Rectal smooth muscle tissue (tissue), 1 donor: ENCODE data around the gene ADAM33.

Source experiments
- H3K27ac ChIP-seq: one replicate; pipeline ENCODE4 v1.7.0; 2013; ENCODE audit warnings: low read depth, low read length, inconsistent platforms
- H3K27me3 ChIP-seq: one replicate; pipeline ENCODE4 v1.7.0; 2013; ENCODE audit warnings: low read length; ENCODE audit not compliant: control insufficient read depth, insufficient read depth
- H3K36me3 ChIP-seq: one replicate; pipeline ENCODE4 v1.7.0; 2013; ENCODE audit warnings: low read length; ENCODE audit not compliant: control insufficient read depth, insufficient read depth
- H3K4me1 ChIP-seq: one replicate; pipeline ENCODE4 v1.7.0; 2013; ENCODE audit warnings: low read length; ENCODE audit not compliant: control insufficient read depth, insufficient read depth
- H3K4me3 ChIP-seq: one replicate; pipeline ENCODE4 v1.7.0; 2013; ENCODE audit warnings: low read length
- H3K9ac ChIP-seq: one replicate; pipeline ENCODE4 v1.7.0; 2013; ENCODE audit warnings: low read length

The ADAM33 gene

GRCh38 chr20:3719046-3719445, 37.2 kb upstream of the ADAM33 start:
- no peak overlapping the region for H3K27ac ChIP-seq

GRCh38 chr20:3716195-3716834, 34.5 kb upstream of the ADAM33 start:
- H3K4me3 ChIP-seq = no peak overlapping the region
- no peak overlapping the region for H3K27ac ChIP-seq
- no peaks in the 10 kb centered on the region for H3K4me1 ChIP-seq
- no peak overlapping the region for H3K9ac ChIP-seq
- no peaks in the 10 kb centered on the region for H3K36me3 ChIP-seq
- no peaks in the 10 kb centered on the region for H3K27me3 ChIP-seq

More at GRCh38 chr20:3719046-3719445, 37.2 kb upstream of the ADAM33 start:
- Histone ChIP-seq H3K4me3 (no peak overlapping the region), H3K36me3 (no peaks in the 10 kb centered on the region), H3K27me3 (no peaks in the 10 kb centered on the region), H3K9ac (no peak overlapping the region), H3K4me1 (no peaks in the 10 kb centered on the region)

GRCh38 chr20:3714092-3714491, 32.3 kb upstream of the ADAM33 start:
- Histone ChIP-seq H3K27ac (no peak overlapping the region), H3K4me1 (peaks cover 3% of the 10 kb centered on the region), H3K27me3 (no peaks in the 10 kb centered on the region), H3K9ac (no peak overlapping the region), H3K4me3 (no peak overlapping the region), H3K36me3 (no peaks in the 10 kb centered on the region)

GRCh38 chr20:3712279-3712873, 30.6 kb upstream of the ADAM33 start, which contains the start of gene SIGLEC1:
SIGLEC1 (minus strand) TSS chr20:3712600; CDS start chr20:3707128, 5,472 bp downstream.
- peaks cover 3% of the 10 kb centered on the region for H3K4me1 ChIP-seq
- H3K27ac ChIP-seq = no peak within 1 kb of the TSS
- no peaks in the 10 kb centered on the region for H3K27me3 ChIP-seq
- no peak within 1 kb of the TSS for H3K9ac ChIP-seq
- H3K4me3 ChIP-seq = no peak within 1 kb of the TSS
- H3K36me3 ChIP-seq = no peaks in the 10 kb centered on the region

- H3K9ac ChIP-seq = no peak overlapping the region
These were observed 29.7 kb upstream of the ADAM33 start for GRCh38 chr20:3711484-3711941.

GRCh38 chr20:3710703-3711483, 29.1 kb upstream of the ADAM33 start:
- H3K4me3 ChIP-seq = peak overlapping the region; percentile 33
- H3K36me3 ChIP-seq = no peaks in the 10 kb centered on the region
- no peak overlapping the region for H3K27ac ChIP-seq
- no peaks in the 10 kb centered on the region for H3K27me3 ChIP-seq
- H3K9ac ChIP-seq = no peak overlapping the region
- H3K4me1 ChIP-seq = peaks cover 3% of the 10 kb centered on the region

More at GRCh38 chr20:3711484-3711941, 29.7 kb upstream of the ADAM33 start:
- peaks cover 3% of the 10 kb centered on the region for H3K4me1 ChIP-seq
- H3K27me3 ChIP-seq = no peaks in the 10 kb centered on the region
- no peak overlapping the region for H3K27ac ChIP-seq
- no peaks in the 10 kb centered on the region for H3K36me3 ChIP-seq
- H3K4me3 ChIP-seq = peak overlapping the region; percentile 33

- no peak overlapping the region for H3K4me3 ChIP-seq
- H3K4me1 ChIP-seq = peaks cover 3% of the 10 kb centered on the region
- no peak overlapping the region for H3K9ac ChIP-seq
- H3K36me3 ChIP-seq = no peaks in the 10 kb centered on the region
- no peaks in the 10 kb centered on the region for H3K27me3 ChIP-seq
- H3K27ac ChIP-seq = no peak overlapping the region
These were observed 28.2 kb upstream of the ADAM33 start for GRCh38 chr20:3710011-3710466.

- Histone ChIP-seq H3K4me1 (peaks cover 3% of the 10 kb centered on the region), H3K27me3 (no peaks in the 10 kb centered on the region), H3K9ac (no peak overlapping the region), H3K27ac (no peak overlapping the region), H3K36me3 (no peaks in the 10 kb centered on the region), H3K4me3 (no peak overlapping the region)
These were observed 25.7 kb upstream of the ADAM33 start for GRCh38 chr20:3707508-3707899.

GRCh38 chr20:3706774-3707507, 25.1 kb upstream of the ADAM33 start:
- no peak overlapping the region for H3K9ac ChIP-seq
- no peaks in the 10 kb centered on the region for H3K36me3 ChIP-seq
- H3K4me3 ChIP-seq = no peak overlapping the region
- H3K27me3 ChIP-seq = no peaks in the 10 kb centered on the region
- peaks cover 3% of the 10 kb centered on the region for H3K4me1 ChIP-seq
- H3K27ac ChIP-seq = no peak overlapping the region

- H3K27me3 ChIP-seq = no peaks in the 10 kb centered on the region
- no peaks in the 10 kb centered on the region for H3K36me3 ChIP-seq
- no peak overlapping the region for H3K27ac ChIP-seq
- H3K4me1 ChIP-seq = peaks cover 3% of the 10 kb centered on the region
- H3K9ac ChIP-seq = no peak overlapping the region
- no peak overlapping the region for H3K4me3 ChIP-seq
These were observed 24.3 kb upstream of the ADAM33 start for GRCh38 chr20:3705970-3706739.

GRCh38 chr20:3705491-3705969, 23.7 kb upstream of the ADAM33 start:
- no peak overlapping the region for H3K27ac ChIP-seq
- peaks cover 1% of the 10 kb centered on the region for H3K4me1 ChIP-seq
- H3K9ac ChIP-seq = no peak overlapping the region
- no peaks in the 10 kb centered on the region for H3K27me3 ChIP-seq
- H3K4me3 ChIP-seq = no peak overlapping the region
- H3K36me3 ChIP-seq = no peaks in the 10 kb centered on the region
